Activated CD8-positive, alpha-beta memory T cell treated with anti-CD3 and anti-CD28 coated beads, Interleukin-2, amount 50 U/mL, for 1 hour (primary cell): ENCODE data around the gene CDC42BPA.
"Not testable (repeated sequence)": the region's sequence is repeated elsewhere in the genome, so short reads cannot be mapped to it uniquely, and the experiment has no call there.

Experiments used
- DNase-seq: peaks from one replicate; pipeline ENCODE4 v3.0.0-alpha.2; 2020; ENCODE audit errors: extremely low read depth

CDC42BPA gene

GRCh38 chr1:227261501-227261900 is 56.8 kb downstream of the CDC42BPA start:
- no peak for DNase-seq

GRCh38 chr1:227260433-227260832 is 57.9 kb downstream of the CDC42BPA start:
- DNase-seq = no peak

GRCh38 chr1:227257964-227258363 is 60.3 kb downstream of the CDC42BPA start:
- DNase-seq = no peak

DNA sequence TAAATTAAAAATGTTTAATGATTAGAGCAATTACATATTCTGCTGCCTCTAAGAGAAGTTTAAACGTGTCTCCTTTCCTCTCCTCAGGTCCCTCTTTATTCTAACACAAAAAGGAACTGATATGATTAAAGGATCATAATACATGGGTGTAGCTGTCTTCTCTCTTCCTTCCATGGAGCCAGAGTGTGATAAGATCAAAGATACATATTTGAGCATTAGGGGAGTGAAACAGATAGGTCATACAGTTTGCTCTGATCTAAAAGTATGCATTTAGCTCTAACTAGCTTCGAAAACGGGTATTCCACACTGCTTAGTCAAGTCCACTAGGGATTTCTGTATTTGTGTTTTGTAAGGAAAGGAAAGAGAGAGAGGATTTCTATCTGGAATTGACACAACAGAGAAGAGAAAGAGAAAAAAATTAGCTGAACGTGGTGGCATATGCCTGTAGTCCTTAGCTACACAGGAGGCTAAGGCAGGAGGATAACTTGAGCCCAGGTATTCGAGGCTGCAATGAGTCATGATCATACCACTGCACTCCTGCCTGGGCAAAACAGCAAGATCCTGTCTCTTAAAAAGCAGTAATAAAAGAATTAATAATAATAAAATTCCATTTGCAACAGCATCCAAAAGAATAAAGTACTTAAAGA is 63.1 kb downstream of the CDC42BPA start:
- DNase-seq = no peak

GRCh38 chr1:227253065-227253464 is 65.2 kb downstream of the CDC42BPA start:
- DNase-seq = no peak

DNA sequence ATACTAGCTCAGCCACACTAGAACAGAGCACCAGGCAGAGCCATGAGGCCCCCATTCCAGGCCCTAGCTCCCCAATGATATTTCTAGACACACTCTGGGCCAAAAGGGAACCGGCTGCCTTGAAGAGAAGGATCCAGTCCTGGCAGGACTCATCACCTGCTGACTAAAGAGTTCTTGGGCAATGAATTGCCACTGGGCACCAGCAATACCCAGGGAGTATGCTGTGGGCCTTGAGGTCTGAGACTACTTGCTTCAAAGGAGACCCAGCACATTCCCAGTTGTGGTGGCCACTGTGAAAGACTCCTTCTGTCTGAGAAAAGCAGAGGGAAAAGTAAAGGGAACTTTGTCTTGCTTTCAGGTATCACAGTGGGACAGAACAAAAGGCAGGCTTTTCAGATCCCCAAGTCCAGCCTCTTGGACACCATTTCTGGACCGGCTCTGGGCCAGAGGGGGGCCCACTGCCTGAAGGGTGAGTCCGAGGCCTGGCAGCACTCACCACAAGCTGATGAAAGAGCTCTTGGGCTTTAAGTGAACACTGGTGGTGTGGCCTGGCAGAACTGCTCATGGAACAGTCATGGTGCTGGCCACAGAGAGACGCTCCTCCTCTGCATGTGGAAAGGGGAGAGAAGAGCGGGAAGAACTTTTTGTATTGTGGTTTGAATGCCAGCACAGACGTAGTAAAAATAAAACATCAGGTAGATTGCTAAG is 72.5 kb downstream of the CDC42BPA start:
- no peak for DNase-seq

DNA sequence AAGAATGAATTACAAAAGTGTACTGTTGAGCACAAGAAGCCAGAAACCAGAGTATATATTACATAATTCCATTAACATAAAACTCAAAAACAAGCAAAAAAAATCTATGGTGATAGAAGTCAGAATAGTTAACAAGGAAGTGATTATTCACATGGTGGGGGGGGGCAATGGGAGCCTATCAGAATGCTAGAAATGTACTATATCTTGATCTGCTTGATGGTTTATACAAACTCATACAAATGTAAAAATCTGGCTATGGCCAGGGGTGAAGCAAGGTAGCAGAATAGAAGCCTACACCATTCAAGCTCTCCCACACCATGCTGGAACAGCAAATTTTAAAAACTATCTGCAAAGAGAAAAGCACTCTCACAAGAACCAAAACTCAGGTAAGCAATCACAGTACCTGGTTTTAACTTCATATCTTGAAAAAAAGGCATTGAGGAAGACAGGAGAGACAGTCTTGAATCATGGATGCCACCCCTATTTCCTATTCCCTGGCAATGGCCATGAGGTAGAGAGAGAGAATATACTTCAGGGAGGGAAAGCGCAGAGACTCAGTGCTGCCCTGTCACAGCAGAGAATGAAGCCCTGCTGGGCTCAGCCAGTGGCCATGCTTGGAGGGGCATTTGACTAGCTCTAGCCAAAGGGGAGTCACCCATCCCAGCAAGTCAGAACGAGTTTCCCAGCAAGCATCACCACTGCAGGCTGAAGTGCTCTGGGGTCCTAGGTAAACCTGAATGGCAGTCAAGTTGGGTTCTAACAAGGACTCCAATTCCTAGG is 73.8 kb downstream of the CDC42BPA start:
- no peak for DNase-seq

GRCh38 chr1:227242811-227243682 is 75.2 kb downstream of the CDC42BPA start:
- DNase-seq = no peak

GRCh38 chr1:227240983-227241382 is 77.3 kb downstream of the CDC42BPA start:
- no peak for DNase-seq

- no peak for DNase-seq
Measured at GRCh38 chr1:227234998-227235405, 83.3 kb downstream of the CDC42BPA start.

GRCh38 chr1:227231128-227231527 is 87.2 kb downstream of the CDC42BPA start:
- not testable (repeated sequence) for DNase-seq

GRCh38 chr1:227228201-227228600 is 90.1 kb downstream of the CDC42BPA start:
- DNase-seq = no peak

- DNase-seq = no peak
Measured at GRCh38 chr1:227227761-227228160, 90.5 kb downstream of the CDC42BPA start.

- no peak for DNase-seq
Measured at GRCh38 chr1:227225715-227226346, 92.5 kb downstream of the CDC42BPA start.

- no peak for DNase-seq
Measured at GRCh38 chr1:227223171-227223806, 95.0 kb downstream of the CDC42BPA start.

- no peak for DNase-seq
Measured at GRCh38 chr1:227219715-227220292, 98.5 kb downstream of the CDC42BPA start.

- no peak for DNase-seq
Measured at GRCh38 chr1:227218870-227219573, 99.3 kb downstream of the CDC42BPA start.

- DNase-seq = no peak
Measured at GRCh38 chr1:227215863-227216510, 102.3 kb downstream of the CDC42BPA start.

- no peak for DNase-seq
Measured at GRCh38 chr1:227214207-227214606, 104.1 kb downstream of the CDC42BPA start.
